Osteocyte (in vitro differentiated cells): Measurements from ENCODE around the gene CAVIN1. TPM values are rescaled to one million over a fixed set of nuclear protein-coding genes. Genes with fewer than 3 reads are reported as not detected.
"Not testable (repeated sequence)": the region's sequence is repeated elsewhere in the genome, so short reads cannot be mapped to it uniquely, and the experiment has no call there.

Source experiments
- DNase-seq: peaks from one replicate; pipeline ENCODE4 v3.0.0; 2021; ENCODE audit warnings: mixed read lengths; ENCODE audit not compliant: unreplicated experiment; ENCODE audit errors: extremely low spot score
- H3K27ac Mint-ChIP-seq: one replicate; pipeline ENCODE4 v1.8.0; 2021; ENCODE audit warnings: mild to moderate bottlenecking, mixed read lengths; ENCODE audit not compliant: unreplicated experiment
- H3K27me3 Mint-ChIP-seq: one replicate; pipeline ENCODE4 v1.8.0; 2021; ENCODE audit warnings: mixed read lengths; ENCODE audit not compliant: unreplicated experiment
- H3K36me3 Mint-ChIP-seq: one replicate; pipeline ENCODE4 v1.8.0; 2021; ENCODE audit warnings: mixed read lengths; ENCODE audit not compliant: unreplicated experiment
- H3K4me1 Mint-ChIP-seq: one replicate; pipeline ENCODE4 v1.8.0; 2021; ENCODE audit warnings: mixed read lengths; ENCODE audit not compliant: unreplicated experiment
- H3K4me3 Mint-ChIP-seq: one replicate; pipeline ENCODE4 v1.8.0; 2021; ENCODE audit warnings: mild to moderate bottlenecking, moderate library complexity, mixed read lengths; ENCODE audit not compliant: unreplicated experiment
- H3K9me3 Mint-ChIP-seq: one replicate; pipeline ENCODE4 v1.8.0; 2021; ENCODE audit warnings: mixed read lengths; ENCODE audit not compliant: unreplicated experiment
- total RNA-seq: library from RNA; stranded (reverse); gene quantifications from 2 replicates; pipeline ENCODE4 v1.2.1, GENCODE V29; 2021
- TF ChIP-seq, protein P1 (sequence below): fragments of 200-600 bp; sonication (generic); IDR thresholded peaks from 2 replicates; pipeline ENCODE4 v1.5.0; 2021; ENCODE audit warnings: antibody characterized with exemption, mild to moderate bottlenecking, moderate library complexity

Gene CAVIN1
- total RNA-seq, 1 donor from 2014 or later = 487 TPM

DNA sequence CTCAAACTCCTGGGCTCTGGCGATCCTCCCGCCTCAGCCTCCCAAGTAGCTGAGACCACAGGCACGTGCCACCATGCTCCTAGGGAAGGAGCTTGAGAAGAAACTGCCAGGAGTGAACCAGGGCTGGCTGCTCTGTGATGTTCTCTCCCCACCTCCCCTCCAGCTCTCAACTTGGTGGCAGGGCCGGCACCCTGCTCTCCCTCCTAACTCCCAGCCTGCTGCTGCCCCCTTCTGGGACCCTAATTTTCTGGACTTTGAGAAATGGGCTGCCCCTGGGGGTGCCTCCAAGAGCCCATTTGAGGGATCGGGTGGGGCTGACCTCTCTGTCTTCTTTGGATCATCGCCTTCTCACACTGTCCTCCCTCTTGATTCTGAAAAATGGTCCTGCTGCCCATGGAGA lies 19.9 kb downstream of the CAVIN1 start:
- no peaks in the 10 kb centered on the region for H3K9me3 Mint-ChIP-seq
- TF ChIP-seq, protein P1, sequence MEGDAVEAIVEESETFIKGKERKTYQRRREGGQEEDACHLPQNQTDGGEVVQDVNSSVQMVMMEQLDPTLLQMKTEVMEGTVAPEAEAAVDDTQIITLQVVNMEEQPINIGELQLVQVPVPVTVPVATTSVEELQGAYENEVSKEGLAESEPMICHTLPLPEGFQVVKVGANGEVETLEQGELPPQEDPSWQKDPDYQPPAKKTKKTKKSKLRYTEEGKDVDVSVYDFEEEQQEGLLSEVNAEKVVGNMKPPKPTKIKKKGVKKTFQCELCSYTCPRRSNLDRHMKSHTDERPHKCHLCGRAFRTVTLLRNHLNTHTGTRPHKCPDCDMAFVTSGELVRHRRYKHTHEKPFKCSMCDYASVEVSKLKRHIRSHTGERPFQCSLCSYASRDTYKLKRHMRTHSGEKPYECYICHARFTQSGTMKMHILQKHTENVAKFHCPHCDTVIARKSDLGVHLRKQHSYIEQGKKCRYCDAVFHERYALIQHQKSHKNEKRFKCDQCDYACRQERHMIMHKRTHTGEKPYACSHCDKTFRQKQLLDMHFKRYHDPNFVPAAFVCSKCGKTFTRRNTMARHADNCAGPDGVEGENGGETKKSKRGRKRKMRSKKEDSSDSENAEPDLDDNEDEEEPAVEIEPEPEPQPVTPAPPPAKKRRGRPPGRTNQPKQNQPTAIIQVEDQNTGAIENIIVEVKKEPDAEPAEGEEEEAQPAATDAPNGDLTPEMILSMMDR = peak; percentile 41
- no peaks in the 10 kb centered on the region for H3K27me3 Mint-ChIP-seq
- H3K27ac Mint-ChIP-seq = peak overlapping the region; percentile 48
- DNase-seq = no peak
- peaks cover 13% of the 10 kb centered on the region for H3K36me3 Mint-ChIP-seq
- H3K4me3 Mint-ChIP-seq = no peak overlapping the region
- peaks cover 64% of the 10 kb centered on the region for H3K4me1 Mint-ChIP-seq

DNA sequence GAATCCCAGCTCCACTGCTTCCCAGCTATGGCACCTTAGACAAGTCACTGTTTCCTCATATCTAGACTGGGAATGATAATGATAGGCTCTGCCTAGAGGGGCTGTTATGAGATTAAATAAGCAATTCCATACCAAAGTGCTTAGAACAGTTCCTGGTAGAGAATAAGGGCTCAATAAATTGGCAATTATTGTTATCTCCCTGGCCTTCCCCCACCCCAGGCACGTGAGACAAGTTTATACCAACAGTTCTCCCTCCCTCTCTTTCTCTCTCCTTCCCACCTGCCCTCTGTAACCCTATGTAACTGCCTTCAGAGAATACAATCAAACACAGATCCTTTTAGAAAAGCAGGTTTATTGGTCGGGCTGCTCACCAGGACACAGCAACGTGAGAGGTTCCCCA lies 20.9 kb downstream of the CAVIN1 start:
- no peak overlapping the region for H3K4me3 Mint-ChIP-seq
- TF ChIP-seq, protein P1 = no peak
- H3K9me3 Mint-ChIP-seq = no peaks in the 10 kb centered on the region
- no peaks in the 10 kb centered on the region for H3K27me3 Mint-ChIP-seq
- no peak for DNase-seq
- H3K27ac Mint-ChIP-seq = peak overlapping the region; percentile 48
- H3K4me1 Mint-ChIP-seq = peaks cover 54% of the 10 kb centered on the region
- peaks cover 13% of the 10 kb centered on the region for H3K36me3 Mint-ChIP-seq

DNA sequence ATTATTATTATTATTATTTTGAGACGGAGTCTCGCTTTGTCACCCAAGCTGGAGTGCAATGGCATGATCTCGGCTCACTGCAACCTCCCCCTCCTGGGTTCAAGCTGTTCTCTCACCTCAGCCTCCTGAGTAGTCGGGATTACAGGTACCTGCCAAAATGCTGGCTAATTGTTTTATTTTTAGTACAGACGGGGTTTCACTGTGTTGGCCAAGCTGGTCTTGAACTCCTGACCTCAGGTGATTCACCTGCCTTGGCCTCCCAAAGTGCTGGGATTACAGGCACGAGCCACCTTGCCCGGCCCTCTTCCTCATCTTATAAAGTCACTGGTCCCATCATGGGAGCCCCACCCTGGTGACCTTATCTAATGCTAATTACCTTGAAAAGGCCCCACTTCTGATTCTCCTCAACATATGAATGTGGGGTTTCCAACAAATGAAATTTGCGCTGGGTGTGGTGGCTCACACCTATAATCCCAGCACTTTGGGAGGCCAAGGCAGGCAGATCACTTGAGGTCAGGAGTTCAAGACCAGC lies 22.1 kb downstream of the CAVIN1 start:
- H3K4me3 Mint-ChIP-seq, DNase-seq, H3K27me3 Mint-ChIP-seq, H3K27ac Mint-ChIP-seq, H3K9me3 Mint-ChIP-seq: not testable (repeated sequence)
- peaks cover 13% of the 10 kb centered on the region for H3K36me3 Mint-ChIP-seq
- peaks cover 41% of the 10 kb centered on the region for H3K4me1 Mint-ChIP-seq

DNA sequence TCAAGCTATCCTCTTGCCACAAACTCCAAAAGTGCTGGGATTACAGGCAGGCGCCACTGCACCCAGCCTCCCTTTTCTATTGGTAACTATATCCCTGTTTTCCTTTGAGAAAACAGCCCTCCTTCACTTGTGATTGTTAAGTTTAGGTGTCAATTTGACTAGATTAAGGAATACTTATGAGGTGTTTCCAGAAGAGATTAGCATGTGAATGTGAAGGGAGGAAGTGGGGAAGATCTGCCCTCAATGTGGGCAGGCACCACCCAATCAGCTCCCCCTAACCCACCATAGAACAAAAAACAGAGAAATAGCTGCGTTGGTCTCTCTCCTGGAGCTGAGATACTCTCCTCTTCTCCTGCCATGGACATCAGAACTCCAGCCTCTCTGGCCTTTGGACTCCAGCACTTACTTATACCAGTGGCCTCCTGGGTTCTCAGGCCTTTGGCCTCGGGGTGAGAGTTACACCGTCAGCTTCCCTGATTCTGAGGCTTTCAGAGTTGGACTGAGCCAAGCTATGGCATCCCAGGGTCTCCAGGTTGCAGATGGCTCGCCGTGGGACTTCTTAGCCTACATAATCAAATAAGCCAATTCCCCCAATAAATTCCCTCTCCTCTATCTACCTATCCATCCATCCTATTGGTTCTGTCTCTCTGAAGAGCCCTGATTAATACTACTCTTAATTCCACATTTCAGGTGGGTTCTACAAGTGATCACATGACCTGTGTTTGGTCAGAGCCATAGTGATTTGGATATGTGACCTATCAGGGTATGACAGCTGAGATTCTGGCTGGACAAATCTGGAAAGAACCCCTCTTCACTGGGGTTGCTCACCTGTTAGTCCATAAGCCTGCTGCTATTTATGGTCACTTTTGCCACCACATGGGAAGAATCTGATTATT lies 22.9 kb downstream of the CAVIN1 start:
- DNase-seq = no peak
- peaks cover 13% of the 10 kb centered on the region for H3K36me3 Mint-ChIP-seq
- no peaks in the 10 kb centered on the region for H3K9me3 Mint-ChIP-seq
- no peaks in the 10 kb centered on the region for H3K27me3 Mint-ChIP-seq
- H3K27ac Mint-ChIP-seq = peak overlapping the region; percentile 36
- TF ChIP-seq, protein P1 = no peak
- no peak overlapping the region for H3K4me3 Mint-ChIP-seq
- peaks cover 40% of the 10 kb centered on the region for H3K4me1 Mint-ChIP-seq

DNA sequence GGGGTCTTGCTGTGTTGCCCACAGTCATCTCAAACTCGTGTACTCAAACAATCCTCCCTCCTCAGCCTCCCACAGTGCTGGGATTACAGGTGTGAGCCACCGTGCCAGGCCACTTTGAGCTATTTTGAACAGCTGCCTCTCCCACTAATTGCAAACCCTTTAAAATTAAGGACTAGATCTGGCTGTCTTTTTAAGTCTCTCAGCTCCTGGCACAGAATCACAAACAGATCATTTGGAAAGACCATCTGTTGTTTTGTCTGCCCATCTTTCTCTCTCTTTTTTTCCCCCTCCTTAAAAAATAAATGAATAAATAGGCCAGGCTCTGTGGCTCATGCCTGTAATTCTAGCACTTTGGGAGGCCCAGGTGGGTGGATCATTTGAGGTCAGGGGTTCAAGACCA lies 23.9 kb downstream of the CAVIN1 start:
- H3K4me1 Mint-ChIP-seq = peaks cover 40% of the 10 kb centered on the region
- TF ChIP-seq, protein P1 = no peak
- H3K27ac Mint-ChIP-seq = peak overlapping the region; percentile 56
- no peaks in the 10 kb centered on the region for H3K9me3 Mint-ChIP-seq
- H3K4me3 Mint-ChIP-seq = no peak overlapping the region
- peaks cover 13% of the 10 kb centered on the region for H3K36me3 Mint-ChIP-seq
- H3K27me3 Mint-ChIP-seq = no peaks in the 10 kb centered on the region
- no peak for DNase-seq

DNA sequence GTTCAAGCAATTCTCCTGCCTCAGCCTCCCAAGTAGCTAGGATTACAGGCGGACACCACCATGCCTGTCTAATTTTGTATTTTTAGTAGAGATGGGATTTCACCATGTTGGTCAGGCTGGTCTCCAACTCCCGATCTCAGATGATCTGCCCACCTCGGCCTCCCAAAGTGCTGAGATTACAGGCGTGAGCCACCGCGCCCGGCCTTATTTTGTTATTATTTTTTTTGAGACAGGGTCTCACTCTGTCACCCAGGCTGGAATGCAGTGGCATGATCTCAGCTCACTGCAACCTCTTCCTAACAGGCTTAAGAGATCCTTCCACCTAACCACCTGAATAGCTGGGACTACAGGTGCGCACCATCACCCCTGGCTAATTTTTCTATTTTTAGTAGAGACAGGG lies 27.5 kb downstream of the CAVIN1 start:
- DNase-seq, H3K9me3 Mint-ChIP-seq, H3K27ac Mint-ChIP-seq, H3K4me3 Mint-ChIP-seq, H3K36me3 Mint-ChIP-seq, H3K27me3 Mint-ChIP-seq: not testable (repeated sequence)
- peaks cover 23% of the 10 kb centered on the region for H3K4me1 Mint-ChIP-seq
